Stimulated activated CD4-positive, alpha-beta T cell treated with anti-CD3 and anti-CD28 coated beads, Interleukin-12 subunit alpha, Interleukin-12 subunit beta, amount 100 ng/mL, for 48 hours (primary cell): Measurements from ENCODE around the gene DUS4L.
"Not testable (repeated sequence)": the region's sequence is repeated elsewhere in the genome, so short reads cannot be mapped to it uniquely, and the experiment has no call there.

Source experiments
- DNase-seq, 3 donors: peaks; one replicate each; pipeline ENCODE4 v3.0.0-alpha.2; 2020; ENCODE audit warnings: low read depth in 2 of 3, low spot score in 1 of 3

Gene DUS4L

GRCh38 chr7:107563775-107564552 is at the start of gene DUS4L, which contains the start of gene COG5:
Gene DUS4L, plus strand, starts transcription at chr7:107563971. Its CDS starts 3,100 bp downstream, at chr7:107567071.
Gene COG5, minus strand, starts transcription at chr7:107563920. Its CDS starts 24 bp downstream, at chr7:107563896.
- peak; percentile 67 to 83 (median 79) for DNase-seq

GRCh38 chr7:107526672-107527071 is 37.1 kb upstream of the DUS4L start:
- no peak for DNase-seq

GRCh38 chr7:107527196-107527595 is 36.6 kb upstream of the DUS4L start:
- DNase-seq: no peak

GRCh38 chr7:107528461-107528860 is 35.3 kb upstream of the DUS4L start:
- DNase-seq: no peak

GRCh38 chr7:107530751-107531150 is 33.0 kb upstream of the DUS4L start:
- no peak for DNase-seq

GRCh38 chr7:107534139-107534538 is 29.6 kb upstream of the DUS4L start:
- DNase-seq: no peak

- DNase-seq: not testable (repeated sequence)
Observed at GRCh38 chr7:107537228-107537627, 26.5 kb upstream of the DUS4L start.

GRCh38 chr7:107538001-107538400 is 25.8 kb upstream of the DUS4L start:
- no peak for DNase-seq

GRCh38 chr7:107543338-107543993 is 20.3 kb upstream of the DUS4L start:
- DNase-seq: no peak

GRCh38 chr7:107544848-107545591 is 18.8 kb upstream of the DUS4L start:
- no peak for DNase-seq

GRCh38 chr7:107551936-107552335 is 11.8 kb upstream of the DUS4L start:
- DNase-seq: no peak

GRCh38 chr7:107555893-107556292 is 7.9 kb upstream of the DUS4L start:
- no peak for DNase-seq

- no peak for DNase-seq
Observed at GRCh38 chr7:107559864-107560263, 3.9 kb upstream of the DUS4L start.

- no peak for DNase-seq
Observed at GRCh38 chr7:107560898-107561516, 2.8 kb upstream of the DUS4L start.

- DNase-seq: no peak
Observed at GRCh38 chr7:107563081-107563774, 543 bp upstream of the DUS4L start.

- DNase-seq: no peak
Observed at GRCh38 chr7:107564553-107565298, 955 bp downstream of the DUS4L start.

GRCh38 chr7:107570298-107570697 is 6.5 kb downstream of the DUS4L start:
- DNase-seq: no peak

GRCh38 chr7:107573537-107573936 is 9.8 kb downstream of the DUS4L start:
- no peak for DNase-seq

GRCh38 chr7:107579554-107579884 is 15.7 kb downstream of the DUS4L start:
- no peak for DNase-seq
